Spinal cord (tissue), 10 donors: Measurements from ENCODE around the gene PCDHA13. TPM values are rescaled to one million over a fixed set of nuclear protein-coding genes. Genes with fewer than 3 reads are reported as not detected.
"Not testable (repeated sequence)": the region's sequence is repeated elsewhere in the genome, so short reads cannot be mapped to it uniquely, and the experiment has no call there.

Experiments
- DNase-seq, 6 donors: peaks; one replicate each; pipeline versions ENCODE4 v3.0.0 to v3.0.0-alpha.2; 2013 to 2015; ENCODE audit warnings: low spot score in 6 of 6, low read depth in 4 of 6
- H3K27ac ChIP-seq: one replicate; pipeline ENCODE4 v1.5.1; 2013; ENCODE audit warnings: low read depth, low read length, control low read depth
- H3K27me3 ChIP-seq: one replicate; pipeline ENCODE4 v1.6.1; 2013; ENCODE audit warnings: low read length; ENCODE audit not compliant: control insufficient read depth, insufficient read depth
- H3K36me3 ChIP-seq: one replicate; pipeline ENCODE4 v1.6.1; 2013; ENCODE audit warnings: low read length; ENCODE audit not compliant: control insufficient read depth, insufficient read depth
- H3K4me1 ChIP-seq: one replicate; pipeline ENCODE4 v1.6.1; 2013; ENCODE audit warnings: low read length; ENCODE audit not compliant: control insufficient read depth, insufficient read depth
- H3K4me3 ChIP-seq: one replicate; pipeline ENCODE4 v1.5.1; 2013; ENCODE audit warnings: low read depth, low read length, control low read depth
- H3K9me3 ChIP-seq: one replicate; pipeline ENCODE4 v1.6.1; 2013; ENCODE audit warnings: low read length; ENCODE audit not compliant: control insufficient read depth, insufficient read depth
- WGBS: methylation state at CpG from one replicate; pipeline ENCODE4 v1.1.5; 2013; ENCODE audit warnings: missing lambda C conversion rate; ENCODE audit not compliant: insufficient coverage; 5-methylcytosine and 5-hydroxymethylcytosine counted together
- polyA plus RNA-seq, 2 donors: library from polyadenylated mRNA; unstranded; fragments of 120-200 nt; gene quantifications; one replicate each; pipeline ENCODE4 v1.2.1, GENCODE V29; 2013; ENCODE audit not compliant: insufficient read length in 2 of 2
- total RNA-seq, 2 donors: library from RNA; depleted of rRNA in 1 of 2; stranded (reverse); fragments of 120-200 nt in 1 of 2; fragments of >200 nt in 1 of 2; gene quantifications; one replicate each; pipeline versions ENCODE4 v1.2.3 to v1.2.4, GENCODE V29; 2013 to 2014
- donor health status: healthy.

Gene PCDHA13
- total and polyA plus RNA-seq, 4 donors: 1.9 to 12.4 (median 4.7) TPM

- 37% methylated on average over 114 of the region's 114 CpGs for WGBS
- Histone ChIP-seq H3K4me3 (no peak overlapping the region), H3K27ac (no peak overlapping the region), H3K36me3 (peaks cover 17% of the 10 kb centered on the region), H3K4me1 (peaks cover 4% of the 10 kb centered on the region), H3K9me3 (peaks cover 13% of the 10 kb centered on the region), H3K27me3 (no peaks in the 10 kb centered on the region)
- no peak for DNase-seq
Measured at GRCh38 chr5:140870221-140871201, 11.4 kb upstream of the PCDHA13 start.

GRCh38 chr5:140875085-140876065 is 6.5 kb upstream of the PCDHA13 start, which contains the start of gene PCDHA12:
TSS of gene PCDHA12 (plus strand) at chr5:140875308. CDS start at chr5:140875473, 165 bp downstream.
- Histone ChIP-seq H3K27me3 (no peaks in the 10 kb centered on the region), H3K27ac (no peak within 1 kb of the TSS), H3K4me1 (peaks cover 3% of the 10 kb centered on the region), H3K4me3 (no peak within 1 kb of the TSS), H3K36me3 (peaks cover 20% of the 10 kb centered on the region), H3K9me3 (peaks cover 24% of the 10 kb centered on the region)
- WGBS: 20% methylated on average over 34 of the region's 47 CpGs
- peak in 2 of 6 donors; percentile 9 to 20 for DNase-seq

GRCh38 chr5:140876541-140877261 is 5.2 kb upstream of the PCDHA13 start:
- 34% methylated on average over 80 of the region's 80 CpGs for WGBS
- peaks cover 12% of the 10 kb centered on the region for H3K36me3 ChIP-seq
- not testable (repeated sequence) for H3K4me3 ChIP-seq, H3K27ac ChIP-seq, DNase-seq, H3K4me1 ChIP-seq, H3K27me3 ChIP-seq
- H3K9me3 ChIP-seq: peaks cover 17% of the 10 kb centered on the region

- Histone ChIP-seq H3K9me3 (peaks cover 17% of the 10 kb centered on the region), H3K4me1 (peaks cover under 1% of the 10 kb centered on the region), H3K4me3 (no peak overlapping the region), H3K27ac (no peak overlapping the region), H3K36me3 (peaks cover 13% of the 10 kb centered on the region), H3K27me3 (no peaks in the 10 kb centered on the region)
- WGBS: 38% methylated on average over 37 of the region's 37 CpGs
- DNase-seq: no peak
Measured at GRCh38 chr5:140877262-140877581, 4.7 kb upstream of the PCDHA13 start.

GRCh38 chr5:140882591-140882899 is 621 bp downstream of the PCDHA13 start:
- Histone ChIP-seq H3K36me3 (peaks cover 12% of the 10 kb centered on the region), H3K27me3 (no peaks in the 10 kb centered on the region), H3K27ac (no peak overlapping the region), H3K4me3 (peak overlapping the region; percentile 26), H3K9me3 (peaks cover 23% of the 10 kb centered on the region), H3K4me1 (peaks cover 7% of the 10 kb centered on the region)
- peak in 2 of 6 donors; percentile 16 to 57 for DNase-seq
- WGBS: 13% methylated on average over 12 of the region's 12 CpGs

GRCh38 chr5:140883373-140883772 is 1.4 kb downstream of the PCDHA13 start:
- H3K9me3 ChIP-seq: peaks cover 22% of the 10 kb centered on the region
- 34% methylated on average over 41 of the region's 41 CpGs for WGBS
- peaks cover 11% of the 10 kb centered on the region for H3K36me3 ChIP-seq
- H3K4me3 ChIP-seq: no peak overlapping the region
- no peak for DNase-seq
- H3K27ac ChIP-seq: no peak overlapping the region
- no peaks in the 10 kb centered on the region for H3K27me3 ChIP-seq
- H3K4me1 ChIP-seq: peaks cover 7% of the 10 kb centered on the region

GRCh38 chr5:140883927-140884697 is 2.2 kb downstream of the PCDHA13 start:
- Histone ChIP-seq H3K4me3 (no peak overlapping the region), H3K27me3 (no peaks in the 10 kb centered on the region), H3K4me1 (peaks cover 7% of the 10 kb centered on the region), H3K27ac (no peak overlapping the region), H3K9me3 (peaks cover 20% of the 10 kb centered on the region), H3K36me3 (peaks cover 11% of the 10 kb centered on the region)
- no peak for DNase-seq
- WGBS: 33% methylated on average over 79 of the region's 79 CpGs

GRCh38 chr5:140916325-140916724 is 34.4 kb downstream of the PCDHA13 start:
- DNase-seq: no peak
- Histone ChIP-seq H3K4me3 (no peak overlapping the region), H3K4me1 (no peaks in the 10 kb centered on the region), H3K27ac (no peak overlapping the region), H3K27me3 (no peaks in the 10 kb centered on the region), H3K36me3 (no peaks in the 10 kb centered on the region), H3K9me3 (peaks cover 1% of the 10 kb centered on the region)
- no CpG with 5 or more reads among the region's 1 CpG for WGBS
